Jurkat, Clone E6-1 (cell line): ENCODE measurements around the gene RPL21.
"Not testable (repeated sequence)": the region's sequence is repeated elsewhere in the genome, so short reads cannot be mapped to it uniquely, and the experiment has no call there.

ENCODE experiments used
- DNase-seq: peaks from one replicate; pipeline ENCODE4 v3.0.0-alpha.2; 2011; ENCODE audit warnings: low read depth, low spot score
- H3K4me3 ChIP-seq: 2 replicates; pipeline ENCODE4 v1.5.1; 2011; ENCODE audit warnings: mild to moderate bottlenecking, low read length, control low read depth, moderate library complexity

RPL21 gene

GRCh38 chr13:27280009-27280656, 28.8 kb downstream of the RPL21 start:
- no peak for DNase-seq

GRCh38 chr13:27280841-27281240, 29.5 kb downstream of the RPL21 start:
- DNase-seq: no peak
- no peak overlapping the region for H3K4me3 ChIP-seq

More at GRCh38 chr13:27280009-27280656, 28.8 kb downstream of the RPL21 start:
- H3K4me3 ChIP-seq: no peak overlapping the region

GRCh38 chr13:27281420-27281819, 30.1 kb downstream of the RPL21 start:
- no peak for DNase-seq
- H3K4me3 ChIP-seq: no peak overlapping the region

GRCh38 chr13:27283906-27284493, 32.6 kb downstream of the RPL21 start:
- no peak for DNase-seq
- no peak overlapping the region for H3K4me3 ChIP-seq

GRCh38 chr13:27288392-27288791, 37.0 kb downstream of the RPL21 start:
- no peak overlapping the region for H3K4me3 ChIP-seq
- no peak for DNase-seq

- no peak overlapping the region for H3K4me3 ChIP-seq
- DNase-seq: no peak
Observed at GRCh38 chr13:27289011-27289665, 37.8 kb downstream of the RPL21 start.

GRCh38 chr13:27290715-27291114, 39.4 kb downstream of the RPL21 start:
- no peak overlapping the region for H3K4me3 ChIP-seq
- no peak for DNase-seq

GRCh38 chr13:27291967-27292366, 40.6 kb downstream of the RPL21 start:
- H3K4me3 ChIP-seq, DNase-seq: not testable (repeated sequence)

DNA sequence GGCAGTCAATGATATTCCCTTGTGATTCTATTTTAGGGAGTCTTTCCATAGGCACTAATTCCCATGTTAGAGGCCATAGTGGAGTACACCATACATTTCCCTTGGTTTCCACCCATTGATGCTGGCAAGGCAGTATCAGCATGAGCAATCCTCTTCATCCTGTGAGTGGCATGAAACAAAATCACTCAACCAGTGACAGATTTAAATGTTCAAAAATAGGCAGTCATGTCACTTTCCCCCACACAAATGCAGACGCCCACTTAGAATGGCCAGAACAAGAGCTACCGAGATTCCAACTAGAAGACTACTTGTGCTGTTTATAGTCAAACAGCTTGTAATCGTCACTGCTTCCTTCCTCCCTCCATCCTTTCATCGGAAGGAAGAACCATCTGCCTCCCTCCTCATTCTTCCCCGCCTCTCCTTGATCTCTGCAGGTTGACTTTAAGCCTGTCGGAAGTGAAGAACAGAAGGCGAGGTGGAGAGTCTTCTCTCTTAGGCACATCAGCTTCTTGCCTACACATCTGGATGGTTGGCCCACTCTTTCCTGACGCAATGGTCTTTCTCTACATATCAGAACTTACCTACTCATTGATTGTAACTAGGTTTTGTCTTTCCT, 41.8 kb downstream of the RPL21 start:
- DNase-seq: no peak

DNA sequence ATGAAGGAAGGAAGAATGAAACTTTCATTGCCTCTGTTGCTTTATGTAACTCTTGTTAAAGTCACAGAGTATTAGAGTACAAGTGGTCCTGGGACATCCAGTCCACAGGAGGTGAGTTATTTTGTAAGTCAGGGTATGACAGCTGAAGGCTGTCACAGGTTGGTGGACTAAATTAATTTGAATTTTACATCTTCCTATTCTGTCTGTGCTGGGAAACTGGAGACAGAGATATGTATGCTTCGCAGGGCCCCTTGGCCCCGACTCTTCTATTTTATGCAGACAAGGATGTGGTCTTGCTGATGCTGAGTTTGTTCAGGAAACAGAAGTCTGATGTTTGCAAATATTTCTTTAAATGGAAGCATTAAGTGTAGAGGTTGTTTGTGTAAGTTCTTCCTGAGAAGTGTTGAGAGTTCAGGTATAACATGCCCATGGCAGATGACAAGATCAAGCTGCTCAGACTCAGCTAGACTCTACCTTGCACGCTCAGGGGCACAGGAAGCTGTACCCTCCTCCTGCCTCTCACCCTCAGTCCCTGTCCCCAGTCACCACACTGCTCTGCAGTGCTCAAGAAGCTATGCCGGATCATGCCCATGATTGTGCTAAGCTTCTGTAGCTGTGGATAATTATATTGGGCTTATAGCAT, 42.6 kb downstream of the RPL21 start:
- H3K4me3 ChIP-seq: no peak overlapping the region

More for the DNA sequence above, 41.8 kb downstream of the RPL21 start:
- no peak overlapping the region for H3K4me3 ChIP-seq

GRCh38 chr13:27295096-27295495, 43.7 kb downstream of the RPL21 start:
- no peak for DNase-seq
- H3K4me3 ChIP-seq: no peak overlapping the region

More for the DNA sequence above, 42.6 kb downstream of the RPL21 start:
- DNase-seq: peak; percentile 22

DNA sequence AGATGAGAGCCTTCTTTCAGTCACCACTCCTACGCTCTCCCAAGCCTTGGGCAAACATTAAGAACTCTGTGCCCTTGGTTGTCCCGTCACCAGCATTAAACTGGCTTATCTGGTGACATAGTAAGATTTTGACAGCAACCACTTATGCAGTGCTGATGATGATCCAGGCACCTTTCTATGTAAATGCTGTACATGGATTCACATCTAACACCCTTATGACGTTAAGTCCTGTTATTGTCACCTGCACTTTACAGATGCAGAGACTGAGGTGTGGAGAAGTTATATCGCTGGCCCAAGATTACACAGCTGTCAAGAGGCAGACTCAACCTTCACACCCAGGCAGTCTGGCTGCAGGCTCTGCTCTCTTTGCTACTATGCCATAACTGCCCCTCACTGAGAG, 44.3 kb downstream of the RPL21 start:
- no peak overlapping the region for H3K4me3 ChIP-seq
- no peak for DNase-seq

- DNase-seq: no peak
- H3K4me3 ChIP-seq: no peak overlapping the region
Observed at GRCh38 chr13:27296496-27296895, 45.1 kb downstream of the RPL21 start.

DNA sequence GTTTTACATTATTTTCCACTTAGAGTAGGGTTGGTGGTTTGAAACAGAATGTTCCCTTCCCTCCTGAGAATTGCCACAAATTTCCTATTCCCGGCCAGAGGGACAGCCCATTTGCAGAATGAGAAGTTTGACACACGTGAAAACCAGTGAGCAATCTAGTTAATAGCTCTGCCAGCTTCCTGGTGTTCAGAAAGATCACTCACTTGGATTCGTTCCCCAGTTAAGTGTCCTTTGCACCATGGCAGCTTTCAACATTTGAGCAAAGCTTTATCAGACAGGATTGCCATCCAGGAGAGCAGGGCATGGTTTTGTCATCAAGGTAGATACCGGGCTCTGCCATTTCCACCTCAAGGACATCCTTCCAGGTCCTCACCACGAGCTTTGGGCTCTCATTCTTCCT, 47.5 kb downstream of the RPL21 start:
- H3K4me3 ChIP-seq: no peak overlapping the region
- DNase-seq: no peak

DNA sequence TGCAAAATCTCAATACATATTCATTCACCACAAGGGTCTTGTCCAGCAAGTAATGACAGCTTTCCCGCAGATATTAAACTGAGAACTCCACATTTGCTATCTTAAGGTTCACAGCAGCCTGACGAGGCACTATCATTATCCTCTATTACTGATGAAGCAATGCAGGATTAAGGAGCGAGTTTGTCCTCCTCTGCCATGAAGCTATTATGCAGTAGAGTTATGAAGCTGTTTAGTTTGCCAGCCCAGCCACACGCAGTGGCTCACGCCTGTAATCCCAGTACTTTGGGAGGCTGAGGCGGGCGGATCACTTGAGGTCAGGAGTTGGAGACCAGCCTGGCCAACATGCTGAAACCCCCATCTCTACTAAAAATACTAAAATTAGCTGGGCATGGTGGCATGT, 49.0 kb downstream of the RPL21 start:
- not testable (repeated sequence) for H3K4me3 ChIP-seq, DNase-seq

DNA sequence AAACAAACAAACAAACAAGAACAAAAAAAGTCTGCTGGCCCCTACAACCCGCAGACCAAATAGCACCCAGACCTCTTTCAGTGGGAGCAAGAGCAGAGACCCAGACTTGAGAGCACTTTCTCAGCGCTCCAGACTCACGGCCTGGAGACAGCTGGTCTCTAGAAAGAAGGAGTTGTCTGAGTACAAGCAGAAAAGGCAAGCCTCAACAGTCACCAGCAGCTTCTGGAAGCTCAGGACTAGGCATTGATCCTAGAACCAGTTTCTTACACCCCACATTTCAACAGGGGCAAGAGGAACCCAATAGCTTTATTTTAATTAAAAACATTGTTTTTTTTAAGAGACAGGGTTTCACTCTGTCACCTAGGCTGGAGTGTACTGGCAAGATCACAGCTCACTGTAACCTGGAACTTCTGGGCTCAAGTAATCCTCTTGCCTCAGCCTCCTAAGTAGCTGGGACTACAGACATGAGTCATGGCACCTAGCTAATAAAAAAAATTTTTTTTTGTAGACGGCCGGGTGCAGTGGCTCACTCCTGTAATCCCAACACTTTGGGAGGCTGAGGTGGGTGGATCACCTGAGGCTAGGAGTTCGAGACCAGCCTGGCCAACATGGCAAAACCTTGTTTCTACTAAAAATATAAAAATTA, 49.7 kb downstream of the RPL21 start:
- DNase-seq: no peak
- H3K4me3 ChIP-seq: no peak overlapping the region

DNA sequence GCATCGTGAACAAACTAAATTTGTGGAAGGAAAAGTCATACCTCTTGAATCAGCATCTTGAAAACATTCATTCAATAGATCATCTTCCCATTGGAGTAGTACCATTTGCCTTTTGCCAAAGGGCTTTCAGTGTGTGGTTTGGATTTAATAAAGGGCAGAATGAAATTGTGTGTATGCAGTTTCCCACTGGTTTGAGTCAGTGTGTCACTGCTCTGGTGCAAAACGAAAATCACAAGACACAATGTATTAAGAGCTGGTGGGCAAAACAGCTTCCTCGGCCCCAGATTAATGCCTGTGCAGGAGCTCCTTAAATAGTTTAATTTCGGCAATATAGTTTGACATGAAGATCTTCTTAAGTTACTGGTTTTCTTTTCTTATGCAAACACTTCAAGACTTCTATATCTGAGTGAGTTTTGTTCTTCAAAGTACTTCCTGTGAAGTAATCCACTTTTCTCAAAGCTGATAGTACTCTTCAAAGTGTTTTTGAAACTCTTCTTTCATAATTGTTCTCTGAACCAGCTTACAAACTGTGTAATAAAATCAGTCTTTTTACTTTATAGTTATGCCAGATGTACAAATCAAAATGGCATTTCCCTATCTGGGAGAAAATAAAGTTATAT, 51.4 kb downstream of the RPL21 start:
- DNase-seq: peak; percentile 37
- H3K4me3 ChIP-seq: no peak overlapping the region

- no peak overlapping the region for H3K4me3 ChIP-seq
- no peak for DNase-seq
Observed at GRCh38 chr13:27304099-27304498, 52.7 kb downstream of the RPL21 start.

- DNase-seq: no peak
- H3K4me3 ChIP-seq: no peak overlapping the region
Observed at GRCh38 chr13:27304611-27305010, 53.3 kb downstream of the RPL21 start.
